IPS DF 4.7 (cell line): ENCODE data around the gene TTC17.
A peak's percentile ranks its signal among the peaks of the same experiment; 100 is the strongest.
"Not testable (repeated sequence)": the region's sequence is repeated elsewhere in the genome, so short reads cannot be mapped to it uniquely, and the experiment has no call there.

Source experiments
- DNase-seq: peaks from one replicate; pipeline ENCODE4 v3.0.0-alpha.2; 2013; ENCODE audit warnings: low spot score; ENCODE audit errors: extremely low read depth

The TTC17 gene

DNA sequence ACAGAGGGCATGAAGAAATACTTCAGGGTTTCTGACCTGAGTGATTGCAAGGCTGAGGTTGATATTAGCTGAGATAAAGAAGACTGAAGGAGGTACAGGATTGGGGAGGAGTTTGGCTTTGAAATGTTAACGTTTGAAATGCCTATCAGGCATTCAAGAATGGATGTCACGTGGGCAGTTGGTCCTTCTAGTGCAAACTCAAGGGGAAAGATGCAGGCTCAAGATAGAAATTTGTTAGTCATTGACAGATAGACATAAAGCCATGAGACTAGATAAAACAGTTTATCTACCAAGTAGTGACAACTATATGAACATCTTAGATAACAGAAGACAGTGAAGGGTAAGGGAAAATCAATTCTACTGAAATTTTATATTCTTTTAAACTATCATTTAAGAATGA lies 23.1 kb downstream of the TTC17 start:
- no peak for DNase-seq

DNA sequence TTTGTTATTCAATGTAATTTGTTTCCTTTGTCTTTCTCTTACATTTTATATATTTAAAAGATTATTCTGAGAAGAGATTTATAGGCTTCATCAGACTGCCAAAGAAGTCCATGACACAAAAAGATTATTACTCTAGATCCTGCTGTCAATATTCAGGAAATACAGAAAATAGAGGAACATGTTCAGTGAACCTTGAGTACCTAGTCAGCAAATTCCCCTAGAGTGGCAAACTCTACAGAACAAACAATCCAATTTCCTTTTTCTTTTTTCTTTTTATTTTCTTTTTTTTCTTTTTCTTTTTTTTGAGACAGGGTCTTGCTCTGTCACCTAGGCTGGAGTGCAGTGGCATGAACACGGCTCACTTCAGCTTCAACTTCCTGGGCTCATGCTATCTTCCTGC lies 23.9 kb downstream of the TTC17 start:
- DNase-seq: no peak

DNA sequence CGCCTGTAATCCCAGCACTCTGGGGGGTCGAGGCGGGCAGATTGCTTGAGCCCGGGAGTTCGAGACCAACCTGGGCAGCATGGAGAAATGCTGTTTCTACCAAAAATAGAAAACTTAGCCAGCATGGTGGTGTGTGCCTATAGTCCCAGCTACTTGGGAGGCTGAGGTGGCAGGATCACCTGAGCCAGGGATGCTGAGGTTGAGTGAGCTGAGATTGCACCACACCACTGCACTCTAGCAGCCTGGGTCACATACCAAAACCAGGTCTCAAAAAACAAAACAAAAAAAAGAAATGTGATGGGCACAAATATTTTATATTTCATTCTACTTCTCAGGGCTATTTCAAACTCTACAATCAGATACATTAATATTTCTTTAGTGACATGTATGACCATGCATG lies 25.7 kb downstream of the TTC17 start:
- DNase-seq: no peak

DNA sequence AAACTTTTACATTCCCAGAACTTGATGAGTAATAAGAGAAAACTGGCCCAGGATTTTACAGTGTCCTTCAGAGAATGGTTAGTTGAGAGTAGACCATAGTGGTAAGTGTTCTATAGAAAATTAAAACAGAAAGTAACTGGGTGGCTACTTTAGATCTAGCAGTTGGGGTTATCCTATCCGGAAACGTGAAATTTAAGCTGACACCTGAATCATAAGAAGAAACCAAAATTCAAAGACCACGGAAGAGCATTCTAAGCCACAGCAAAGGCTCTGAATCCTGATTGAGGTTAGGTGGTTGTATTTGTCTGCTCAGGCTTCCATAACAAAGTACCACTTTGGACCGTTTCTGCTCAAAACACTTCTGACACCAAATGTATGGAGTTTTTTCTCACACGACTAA lies 34.0 kb downstream of the TTC17 start:
- DNase-seq: no peak

DNA sequence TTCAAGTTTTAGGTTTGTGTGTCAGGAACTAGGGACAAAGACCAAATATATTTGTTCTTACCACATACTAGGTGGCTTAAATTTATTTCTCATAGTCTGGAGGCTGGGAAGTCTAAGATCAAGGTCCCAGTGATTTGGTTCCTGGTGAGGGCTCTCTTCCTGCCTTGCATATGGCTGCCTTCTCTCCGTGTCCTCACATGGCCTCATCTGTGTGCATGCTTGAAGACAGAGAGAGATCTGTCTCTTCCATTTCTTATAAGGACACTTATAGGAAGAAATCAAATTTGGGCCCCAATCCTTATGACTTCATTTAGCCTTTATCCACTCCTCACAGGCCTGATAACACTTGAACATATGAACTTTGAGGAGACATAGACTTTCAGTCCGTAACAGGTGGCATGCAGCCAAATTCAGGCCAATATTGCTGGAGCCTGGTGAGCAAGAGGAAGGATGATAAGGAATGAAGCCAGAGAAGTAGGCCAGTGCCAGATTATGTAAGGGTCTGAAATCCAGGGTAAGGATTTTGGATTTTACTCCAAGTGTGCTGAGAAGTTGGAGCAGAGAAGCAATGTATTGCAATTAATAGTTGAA lies 35.1 kb downstream of the TTC17 start:
- no peak for DNase-seq

DNA sequence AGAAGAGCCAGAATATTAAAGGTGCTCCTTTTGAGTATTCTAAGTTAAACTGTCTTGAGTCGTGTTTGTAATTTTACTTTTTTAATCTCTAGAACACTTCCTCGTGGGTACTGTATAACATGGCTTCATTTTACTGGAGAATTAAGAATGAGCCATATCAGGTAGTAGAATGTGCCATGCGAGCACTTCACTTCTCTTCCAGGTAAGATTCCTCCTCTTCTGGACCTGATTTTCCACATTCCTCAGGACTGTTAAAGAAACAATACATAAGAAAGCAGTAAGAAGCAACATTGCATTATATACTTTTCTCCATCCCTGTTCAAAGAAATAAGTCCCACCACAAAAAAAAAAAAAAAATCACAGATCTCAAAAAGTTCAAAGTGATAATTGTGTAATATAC lies 37.9 kb downstream of the TTC17 start:
- DNase-seq: no peak

DNA sequence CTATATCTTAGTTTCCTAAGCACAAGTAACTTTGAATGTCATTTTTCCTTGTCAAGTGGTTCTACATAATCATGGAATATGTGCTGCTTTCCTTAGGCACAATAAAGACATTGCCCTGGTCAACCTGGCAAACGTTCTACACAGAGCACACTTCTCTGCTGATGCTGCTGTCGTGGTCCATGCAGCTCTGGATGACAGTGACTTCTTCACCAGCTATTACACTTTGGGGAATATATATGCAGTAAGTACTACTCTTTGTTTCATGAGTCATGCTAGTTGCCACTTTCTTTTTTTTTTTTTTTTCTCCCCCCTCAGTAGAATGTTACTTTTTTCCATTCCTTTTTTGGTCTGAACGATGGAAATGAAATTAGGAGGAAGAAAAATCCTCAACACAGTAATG lies 38.5 kb downstream of the TTC17 start:
- DNase-seq: no peak

DNA sequence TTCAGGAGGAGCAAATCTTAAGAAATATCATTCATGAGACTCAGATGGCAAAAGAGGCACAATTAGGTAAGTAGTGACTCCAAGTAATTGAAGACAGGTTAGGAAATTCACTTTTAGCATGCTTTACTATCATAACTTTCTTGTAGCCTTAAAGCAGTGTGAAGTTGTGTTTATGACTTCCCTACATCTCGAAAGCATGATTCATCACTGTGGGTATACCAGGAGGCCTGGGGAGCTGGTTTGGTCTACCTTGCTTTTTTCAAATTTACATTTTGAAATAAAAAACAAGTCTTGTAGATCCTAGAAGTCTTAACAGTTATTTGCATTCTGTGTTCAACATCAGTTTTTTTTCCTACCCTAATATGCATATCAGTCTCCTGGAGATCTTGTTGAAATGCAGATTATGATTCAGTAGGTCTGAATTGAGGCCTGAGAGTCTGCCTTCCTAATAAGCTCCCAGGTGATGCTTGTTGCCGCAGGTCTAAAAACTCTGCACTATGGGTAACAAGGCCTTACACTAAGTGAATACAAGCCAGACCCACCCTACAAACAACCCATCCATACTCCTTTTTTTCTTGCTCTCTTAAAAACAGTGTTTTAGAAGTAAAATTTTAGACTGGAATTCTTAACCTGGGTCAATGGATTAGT lies 41.4 kb downstream of the TTC17 start:
- no peak for DNase-seq

DNA sequence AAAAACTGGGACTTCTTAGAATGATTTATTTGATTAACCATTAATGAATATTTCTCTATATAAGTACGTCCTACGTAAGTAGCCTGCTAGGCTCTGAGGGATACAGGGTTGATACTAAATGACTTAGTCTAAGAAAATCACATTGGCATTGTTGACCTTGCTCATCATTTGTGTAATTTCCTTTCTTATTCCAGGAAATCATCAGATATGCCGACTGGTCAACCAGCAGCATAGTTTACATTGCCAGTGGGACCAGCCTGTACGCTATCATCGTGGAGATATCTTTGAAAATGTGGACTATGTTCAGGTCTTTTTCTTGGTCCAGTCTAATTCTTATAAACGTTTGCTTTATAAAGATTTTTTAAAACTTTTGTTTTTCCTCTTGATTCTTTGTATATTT lies 42.5 kb downstream of the TTC17 start:
- no peak for DNase-seq

DNA sequence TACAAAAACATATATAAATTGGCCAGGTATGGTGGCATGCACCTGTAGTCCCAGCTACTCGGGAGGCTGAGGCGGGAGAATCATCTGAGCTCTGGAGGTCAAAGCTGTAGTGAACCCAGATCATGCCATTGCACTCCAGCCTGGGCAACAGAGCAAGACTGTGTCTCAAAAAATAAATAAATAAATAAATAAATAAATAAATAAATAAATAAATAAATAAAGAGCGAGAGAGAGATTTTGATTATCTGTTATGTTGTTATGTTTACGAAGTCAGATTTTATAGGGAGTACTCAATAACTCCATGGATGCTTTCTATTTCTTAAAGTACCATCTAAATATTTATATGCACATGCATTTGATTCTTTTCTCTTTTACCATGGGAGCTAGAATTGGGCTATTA lies 43.1 kb downstream of the TTC17 start:
- DNase-seq: not testable (repeated sequence)

DNA sequence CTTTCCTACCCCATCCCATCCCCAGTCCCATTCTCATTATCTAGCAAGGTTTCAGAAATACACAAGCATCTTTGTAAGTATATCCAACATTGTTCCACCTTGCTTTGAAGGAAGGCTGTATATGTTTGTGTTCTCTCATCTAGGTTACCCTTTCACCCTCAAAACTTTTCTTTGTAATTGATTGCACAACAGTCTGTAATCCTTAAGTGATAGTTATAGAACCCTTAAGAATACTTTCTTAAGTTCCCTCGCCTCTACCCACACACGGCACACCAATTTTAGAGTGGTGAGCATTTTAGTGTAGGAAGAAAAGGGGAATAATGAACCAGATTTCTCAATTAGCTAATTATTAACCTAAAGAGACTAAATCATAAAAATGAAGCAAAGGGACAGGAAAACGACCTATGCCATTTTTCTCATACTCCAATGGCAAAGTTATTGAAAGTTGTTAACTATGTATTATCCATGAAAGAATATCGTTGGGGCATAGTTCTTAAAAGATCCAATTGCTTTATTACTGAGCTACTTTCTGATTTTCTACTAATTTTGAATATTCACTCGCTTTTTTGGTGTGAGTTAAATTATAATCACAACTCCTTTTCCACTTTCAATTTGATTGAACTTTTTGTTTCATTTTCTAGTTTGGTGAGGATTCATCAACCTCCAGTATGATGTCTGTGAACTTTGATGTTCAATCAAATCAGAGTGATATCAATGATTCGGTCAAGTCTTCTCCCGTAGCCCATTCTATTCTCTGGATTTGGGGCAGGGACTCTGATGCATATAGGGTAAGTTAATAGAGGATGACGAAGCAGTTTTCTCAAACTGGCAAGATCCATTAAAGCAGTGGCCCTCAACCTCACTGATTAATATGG lies 44.9 kb downstream of the TTC17 start:
- no peak for DNase-seq

DNA sequence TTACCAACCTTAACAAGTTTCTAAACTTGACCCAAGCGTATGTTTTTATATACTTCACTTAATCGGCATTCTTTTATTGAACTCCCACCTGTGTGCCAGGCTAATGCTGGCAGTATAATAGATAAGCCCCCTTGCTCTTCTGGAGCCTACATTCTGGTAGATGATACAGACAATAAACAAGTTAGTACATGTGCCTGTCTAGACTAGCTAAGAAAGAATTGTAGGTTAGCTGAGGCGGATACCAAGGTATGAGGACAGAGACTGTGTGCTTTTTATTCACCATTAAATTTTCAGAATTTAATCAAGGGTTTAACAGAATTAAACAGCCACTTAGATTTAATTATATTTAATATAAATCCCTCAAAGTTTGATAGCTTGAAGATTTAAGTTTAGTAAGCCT lies 45.7 kb downstream of the TTC17 start:
- DNase-seq: no peak

DNA sequence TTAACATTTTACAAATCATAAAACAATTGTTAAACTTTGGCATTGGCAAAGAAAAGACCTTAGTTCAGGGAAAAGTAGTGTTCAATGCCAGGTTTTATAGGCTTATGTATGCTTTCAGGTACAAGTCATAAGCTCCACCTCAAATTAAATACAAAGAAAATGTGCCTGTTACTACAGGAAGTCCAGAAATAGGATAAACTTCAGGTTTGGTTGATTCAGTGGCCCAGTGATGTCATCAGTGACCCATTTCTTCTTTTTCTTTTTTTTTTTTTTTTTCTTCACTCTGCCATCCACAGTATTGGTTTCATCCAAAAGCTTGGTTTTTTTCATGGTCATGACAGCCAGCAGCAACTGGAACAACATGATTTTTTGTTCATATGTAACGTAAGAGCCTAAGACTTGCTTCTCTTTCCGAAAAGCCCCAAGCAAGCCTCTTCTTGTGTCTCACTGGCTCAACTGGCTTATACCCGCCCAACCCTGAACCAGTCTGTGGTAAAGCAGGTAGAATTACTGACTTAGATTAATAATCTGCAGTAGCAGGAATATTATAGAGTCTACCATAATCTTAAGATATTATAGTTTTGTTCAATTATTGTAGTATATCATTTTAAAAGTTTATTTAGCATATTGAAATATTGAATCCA lies 46.2 kb downstream of the TTC17 start:
- no peak for DNase-seq

DNA sequence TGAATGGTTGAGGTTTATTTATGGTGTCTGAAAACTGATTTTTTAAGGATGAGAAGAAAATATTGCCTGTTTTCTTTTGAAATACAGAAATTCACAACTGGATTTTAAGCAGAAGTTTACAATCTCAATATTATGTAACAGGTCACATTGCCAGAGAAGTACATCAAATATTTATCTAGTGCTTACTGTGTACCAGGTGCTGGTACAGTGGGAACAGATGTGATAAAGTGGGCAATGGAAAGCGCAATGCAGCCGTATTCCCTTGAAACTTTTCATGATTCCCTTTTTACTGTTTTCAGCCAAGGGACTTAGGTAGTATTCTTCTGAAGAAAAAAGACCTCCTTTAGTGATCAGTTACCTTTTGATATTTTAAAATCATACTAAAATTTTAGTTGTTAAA lies 49.6 kb downstream of the TTC17 start:
- DNase-seq: no peak

DNA sequence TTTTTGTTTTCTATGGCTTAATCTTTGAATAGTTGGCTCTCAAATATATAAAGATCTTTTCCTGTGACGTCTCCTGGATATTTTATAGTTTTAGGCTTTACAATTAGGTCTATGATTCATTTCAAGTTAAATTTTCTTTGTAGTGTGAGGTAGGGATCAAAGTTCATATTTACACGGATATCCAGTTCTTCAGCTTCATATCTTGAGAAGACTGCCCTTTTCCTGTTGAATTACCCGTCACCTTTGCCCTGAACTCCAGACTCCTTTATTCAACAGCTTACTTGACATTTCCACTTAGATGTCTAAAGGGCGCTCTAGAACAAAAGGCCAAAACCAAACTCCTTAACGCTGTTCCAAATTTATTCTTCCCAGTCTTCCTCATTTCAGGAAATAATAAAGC lies 51.7 kb downstream of the TTC17 start:
- no peak for DNase-seq

DNA sequence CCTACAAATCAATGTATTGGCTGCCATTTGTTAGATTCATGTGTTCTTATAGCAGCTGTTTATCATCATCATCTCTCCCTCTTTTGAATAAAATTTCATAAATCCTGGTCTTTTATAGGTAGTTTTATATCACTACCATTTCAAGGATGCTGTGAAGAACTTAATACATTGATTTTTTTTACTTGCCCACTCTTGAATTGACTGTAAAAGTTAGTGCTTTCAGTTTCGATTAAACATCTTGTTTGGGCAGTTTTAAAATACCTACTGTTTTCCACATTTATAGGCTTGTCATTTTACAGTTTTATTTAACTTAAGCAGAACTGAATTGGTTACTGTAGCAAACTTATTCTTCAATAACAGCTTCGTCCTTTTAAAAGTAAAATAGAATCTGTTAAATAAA lies 59.5 kb downstream of the TTC17 start:
- DNase-seq: no peak

DNA sequence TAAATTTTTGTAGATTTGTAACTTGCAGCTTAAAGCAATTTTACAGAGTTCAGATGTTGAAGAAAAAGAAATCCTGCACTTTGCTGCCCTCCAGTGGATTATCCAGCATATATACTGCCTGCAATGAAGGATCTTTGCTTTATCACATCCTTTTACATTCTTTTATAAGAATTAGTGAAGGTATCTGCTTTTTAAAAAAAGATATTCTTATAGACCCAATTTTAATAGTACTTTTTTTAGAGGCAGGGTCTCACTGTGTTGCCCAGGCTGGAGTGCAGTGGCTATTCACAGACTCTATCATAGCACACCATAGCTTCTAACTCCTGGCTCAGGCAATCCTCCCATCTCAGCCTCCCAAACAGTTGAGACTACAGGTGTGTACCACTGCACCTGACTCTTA lies 60.7 kb downstream of the TTC17 start:
- peak; percentile 16 for DNase-seq

DNA sequence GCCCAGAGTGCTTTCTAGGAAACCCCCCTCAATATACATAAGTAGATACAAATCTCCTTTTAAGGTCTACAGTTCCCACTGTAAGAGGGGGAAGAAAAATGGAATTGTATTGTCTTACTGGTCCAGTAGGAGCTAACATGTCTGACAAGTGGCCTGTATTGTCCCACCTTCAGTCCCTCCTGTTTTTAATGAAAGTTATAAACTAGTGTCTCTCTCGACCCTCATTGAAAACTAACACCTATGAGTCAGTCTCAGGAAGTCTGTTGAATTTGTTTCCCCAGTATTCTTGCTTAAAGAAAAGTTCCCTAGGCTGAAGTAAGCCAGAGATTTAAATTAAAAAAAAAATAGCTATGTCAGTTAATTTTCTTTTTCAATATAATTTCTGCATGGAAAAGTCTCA lies 69.3 kb downstream of the TTC17 start:
- DNase-seq: no peak

DNA sequence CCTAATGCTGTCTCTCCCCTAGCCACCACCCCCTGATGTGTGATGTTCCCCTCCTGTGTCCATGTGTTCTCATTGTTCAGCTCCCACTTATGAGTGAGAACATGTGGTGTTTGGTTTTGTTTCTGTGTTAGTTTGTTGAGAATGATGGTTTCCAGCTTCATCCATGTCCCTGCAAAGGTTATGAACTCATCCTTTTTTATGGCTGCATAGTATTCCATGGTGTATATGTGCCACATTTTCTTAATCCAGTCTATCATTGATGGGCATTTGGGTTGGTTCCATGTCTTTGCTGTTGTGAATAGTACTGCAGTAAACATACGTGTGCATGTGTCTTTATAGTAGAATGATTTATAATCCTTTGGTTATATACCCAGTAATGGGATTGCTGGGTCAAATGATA lies 72.2 kb downstream of the TTC17 start:
- DNase-seq: not testable (repeated sequence)

DNA sequence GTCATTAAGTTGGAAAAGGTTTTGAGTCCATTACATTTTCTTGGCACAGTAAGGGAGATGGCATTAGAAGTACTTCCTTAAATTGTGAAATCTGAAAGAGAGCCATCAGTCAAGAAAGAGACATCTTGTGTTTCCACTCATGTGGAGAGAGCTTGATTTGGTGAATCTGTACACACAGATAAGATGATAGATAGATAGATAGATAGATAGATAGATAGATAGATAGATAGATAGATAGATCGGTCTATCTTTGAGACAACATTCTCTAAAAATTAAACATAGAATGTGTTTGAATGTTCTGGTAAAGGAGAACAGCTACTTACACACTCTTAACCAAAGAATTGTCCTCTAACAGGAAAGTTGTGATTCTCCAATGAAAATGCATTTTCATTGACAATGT lies 76.2 kb downstream of the TTC17 start:
- no peak for DNase-seq

DNA sequence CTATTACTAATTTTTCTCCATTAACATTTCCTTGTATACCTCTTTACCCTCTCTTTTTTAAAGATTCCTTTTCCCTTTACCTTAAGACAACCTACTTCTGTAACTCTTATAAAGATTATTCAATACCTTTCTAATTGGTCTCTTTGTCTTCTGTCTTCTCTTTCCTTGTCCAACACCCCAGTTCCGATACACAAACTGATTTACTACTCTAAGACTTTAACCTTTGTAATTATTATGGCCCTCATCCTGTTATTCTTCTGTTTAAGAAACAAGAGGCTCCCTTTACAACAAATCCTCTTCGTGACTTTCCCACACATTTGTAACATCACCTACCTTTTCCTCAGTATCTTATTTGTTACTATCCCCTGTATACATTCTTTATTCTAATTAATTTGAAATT lies 81.8 kb downstream of the TTC17 start:
- no peak for DNase-seq

DNA sequence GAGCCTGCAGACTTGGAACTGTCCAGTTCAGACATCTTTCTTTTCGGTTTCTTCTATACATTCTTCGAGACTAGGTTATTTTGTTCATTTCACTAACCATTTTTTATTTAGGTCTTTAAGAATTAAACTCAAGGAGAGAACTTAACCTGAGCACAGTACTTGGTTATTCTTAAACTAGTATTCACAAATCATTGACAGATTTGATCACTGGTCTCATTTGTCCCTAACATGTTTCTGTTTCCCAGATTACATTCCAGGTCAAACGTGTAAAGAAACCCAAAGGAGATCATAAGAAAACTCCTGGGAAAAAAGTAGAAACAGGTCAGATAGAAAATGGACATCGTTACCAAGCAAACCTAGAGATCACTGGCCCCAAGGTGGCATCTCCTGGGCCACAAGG lies 85.1 kb downstream of the TTC17 start:
- DNase-seq: no peak
